HCT116 (cell line): ENCODE measurements around the gene SLFN5. TPM values are rescaled to one million over a fixed set of nuclear protein-coding genes. Genes with fewer than 3 reads are reported as not detected.

Experiments
- ATAC-seq: fragments of 200-7000 bp; cut with Tn5 transposase; 2 replicates; pipeline ENCODE4 v1.9.1; 2020; ENCODE audit warnings: mild to moderate bottlenecking, moderate library complexity
- BruUV-seq: library from RNA; stranded (reverse); fragments of 400-500 nt; replicated peaks from 2 replicates; lab custom pipeline; 2021; lab: Mats Ljungman, UMichigan
- CTCF ChIA-PET: fragments of 300-600 bp; sonication (Branson Sonifier 250); formaldehyde crosslinking; loops from one replicate; lab custom pipeline; 2021; ENCODE audit warnings: antibody characterized with exemption; lab: Charles Lee
- POLR2A ChIA-PET: fragments of 300-600, 350-600 bp; sonication (Branson Sonifier 250); formaldehyde crosslinking; loops from one replicate; lab custom pipeline; 2021; ENCODE audit warnings: antibody characterized with exemption; lab: Charles Lee
- RAD21 ChIA-PET, 2 experiments: fragments of 300-600 bp; sonication (Branson Sonifier 250); formaldehyde crosslinking; loops; one replicate each; lab custom pipeline; 2023; ENCODE audit warnings: low total read pairs in 2 of 2; ENCODE audit not compliant: uncharacterized antibody in 2 of 2, unreplicated experiment in 2 of 2, low non-redundant PET in 1 of 2; lab: Charles Lee
- DNase-seq: peaks from one replicate; pipeline ENCODE4 v3.0.0-alpha.2; 2010; ENCODE audit warnings: low read depth, low spot score
- H2AFZ ChIP-seq: fragments of 200-600 bp; shearing (Covaris generic), sonication (generic); 2 replicates; pipeline ENCODE4 v1.6.1; 2017; ENCODE audit warnings: low read depth, mixed run types, mixed read lengths, antibody characterized with exemption, low read length; ENCODE audit not compliant: poor library complexity, severe bottlenecking
- H3K27ac ChIP-seq: 2 replicates; pipeline ENCODE4 v1.5.1; 2012; ENCODE audit warnings: low read depth, low read length
- H3K27me3 ChIP-seq: fragments of 200-600 bp; sonication (generic); 2 replicates; pipeline ENCODE4 v1.6.1; 2016; ENCODE audit warnings: mixed run types, low read length, mixed read lengths; ENCODE audit not compliant: insufficient read depth
- H3K36me3 ChIP-seq, 2 experiments: fragments of 200-500 bp in 1 of 2; fragments of 200-600 bp in 1 of 2; sonication (Bioruptor generic) in 1 of 2; sonication (generic) in 1 of 2; 2 replicates each; pipeline versions ENCODE4 v1.5.1 to v1.6.1; 2014 to 2016; ENCODE audit warnings: low read length in 2 of 2, inconsistent platforms in 1 of 2, mixed read lengths in 1 of 2, mixed run types in 1 of 2; ENCODE audit not compliant: insufficient read depth in 2 of 2, control insufficient read depth in 1 of 2
- H3K4me1 ChIP-seq, 2 experiments: fragments of 200-600 bp in 1 of 2; sonication (generic) in 1 of 2; 2 replicates each; pipeline versions ENCODE4 v1.5.1 to v1.6.1; 2012 to 2017; ENCODE audit warnings: low read length in 2 of 2, inconsistent platforms in 1 of 2, mild to moderate bottlenecking in 1 of 2, mixed read lengths in 1 of 2, mixed run types in 1 of 2, moderate library complexity in 1 of 2; ENCODE audit not compliant: insufficient read depth in 2 of 2, control insufficient read depth in 1 of 2
- H3K4me2 ChIP-seq: fragments of 200-600 bp; sonication (generic); 2 replicates; pipeline ENCODE4 v1.6.1; 2017; ENCODE audit warnings: mixed run types, low read length, mixed read lengths
- H3K4me3 ChIP-seq, 2 experiments: fragments of 200-600 bp in 1 of 2; sonication (generic) in 1 of 2; replicated peaks in 1 of 2; 2 replicates each; pipeline ENCODE4 v1.5.1; 2011 to 2016; ENCODE audit warnings: low read length in 2 of 2, control low read depth in 1 of 2, low read depth in 1 of 2, mild to moderate bottlenecking in 1 of 2, mixed read lengths in 1 of 2, mixed run types in 1 of 2
- H3K79me2 ChIP-seq: fragments of 200-600 bp; sonication (generic); 2 replicates; pipeline ENCODE4 v1.6.1; 2017; ENCODE audit warnings: mild to moderate bottlenecking, mixed run types, low read length, moderate library complexity, mixed read lengths; ENCODE audit not compliant: insufficient read depth
- H3K9ac ChIP-seq: fragments of 200-600 bp; sonication (generic); 2 replicates; pipeline ENCODE4 v1.6.1; 2016; ENCODE audit warnings: low read length, mixed read lengths
- H3K9me2 ChIP-seq: fragments of 200-600 bp; sonication (generic), shearing (Covaris generic); 2 replicates; pipeline ENCODE4 v1.6.1; 2017; ENCODE audit warnings: mixed run types, mild to moderate bottlenecking, moderate library complexity; ENCODE audit not compliant: insufficient read depth
- H3K9me3 ChIP-seq, 2 experiments: fragments of 200-500 bp in 1 of 2; fragments of 200-600 bp in 1 of 2; sonication (Bioruptor generic) in 1 of 2; sonication (generic) in 1 of 2; 2 replicates each; pipeline ENCODE4 v1.6.1; 2014 to 2017; ENCODE audit warnings: low read length in 2 of 2, mixed read lengths in 2 of 2, inconsistent platforms in 1 of 2, low read depth in 1 of 2, mild to moderate bottlenecking in 1 of 2, mixed run types in 1 of 2, moderate library complexity in 1 of 2; ENCODE audit not compliant: control insufficient read depth in 1 of 2, insufficient read depth in 1 of 2
- H4K20me1 ChIP-seq: fragments of 200-600 bp; sonication (generic), shearing (Covaris generic); 2 replicates; pipeline ENCODE4 v1.6.1; 2017; ENCODE audit warnings: mixed run types, mild to moderate bottlenecking, moderate library complexity; ENCODE audit not compliant: insufficient read depth
- CBX3 ChIP-seq: IDR thresholded peaks from 2 replicates; pipeline ENCODE4 v1.6.1; 2012; ENCODE audit warnings: low read depth
- CEBPB ChIP-seq: IDR thresholded peaks from 2 replicates; pipeline ENCODE4 v1.6.1; 2012; ENCODE audit warnings: low read depth
- ELF1 ChIP-seq: IDR thresholded peaks from 2 replicates; pipeline ENCODE4 v1.6.1; 2012; ENCODE audit warnings: low read depth, borderline replicate concordance
- EZH2 ChIP-seq: fragments of 200-600 bp; sonication (generic); IDR thresholded peaks from 2 replicates; pipeline ENCODE4 v1.6.1; 2017; ENCODE audit warnings: antibody characterized with exemption, mixed run types
- FOSL1 ChIP-seq: IDR thresholded peaks from 2 replicates; pipeline ENCODE4 v1.6.1; 2012; ENCODE audit warnings: low read depth
- POLR2A ChIP-seq: IDR thresholded peaks from 2 replicates; pipeline ENCODE4 v1.7.0; 2011; ENCODE audit warnings: borderline replicate concordance; ENCODE audit not compliant: insufficient read depth, insufficient read length; ENCODE audit errors: extremely low read depth
- SP1 ChIP-seq: IDR thresholded peaks from 2 replicates; pipeline ENCODE4 v1.6.1; 2012; ENCODE audit warnings: low read depth
- SRF ChIP-seq: IDR thresholded peaks from 2 replicates; pipeline ENCODE4 v1.6.1; 2012; ENCODE audit warnings: low read depth
- TCF7L2 ChIP-seq: IDR thresholded peaks from 2 replicates; pipeline ENCODE4 v1.7.0; 2011; ENCODE audit warnings: borderline replicate concordance, inconsistent platforms; ENCODE audit not compliant: insufficient read depth, insufficient read length; ENCODE audit errors: extremely low read depth
- YY1 ChIP-seq: IDR thresholded peaks from 2 replicates; pipeline ENCODE4 v1.6.1; 2011; ENCODE audit warnings: low read length, low read depth, moderate library complexity, mild to moderate bottlenecking; ENCODE audit not compliant: insufficient replicate concordance; ENCODE audit errors: extremely low read depth
- ZFX ChIP-seq: fragments of 450-650 bp; IDR thresholded peaks from 2 replicates; pipeline ENCODE4 v1.6.1; 2017
- ZNF274 ChIP-seq: fragments of 200-500 bp; sonication (Bioruptor generic); IDR thresholded peaks from 2 replicates; pipeline ENCODE4 v1.6.1; 2014; ENCODE audit warnings: mild to moderate bottlenecking, low read depth, low read length, inconsistent platforms
- intact Hi-C: fragments of 100-400 bp; cut with micrococcal nuclease; formaldehyde crosslinking; loops from 2 replicates; pipeline ENCODE4 v1.10.0; 2022
- total RNA-seq: library from RNA; stranded (reverse); gene quantifications from one replicate; pipeline ENCODE4 v1.2.1, GENCODE V29; 2021; ENCODE audit not compliant: unreplicated experiment
- TF ChIP-seq, protein P1 (sequence below): IDR thresholded peaks from 2 replicates; pipeline ENCODE4 v1.6.1; 2012
- TF ChIP-seq, protein P2 (sequence below): IDR thresholded peaks from 2 replicates; pipeline ENCODE4 v1.6.1; 2012
- TF ChIP-seq, protein P3 (sequence below): IDR thresholded peaks from 2 replicates; pipeline ENCODE4 v1.6.1; 2011; ENCODE audit warnings: mild to moderate bottlenecking, low read length, moderate library complexity; ENCODE audit not compliant: insufficient replicate concordance; ENCODE audit errors: extremely low read depth

Gene SLFN5
- total RNA-seq, 1 experiment from 2014 or later, result 23.7 TPM

DNA sequence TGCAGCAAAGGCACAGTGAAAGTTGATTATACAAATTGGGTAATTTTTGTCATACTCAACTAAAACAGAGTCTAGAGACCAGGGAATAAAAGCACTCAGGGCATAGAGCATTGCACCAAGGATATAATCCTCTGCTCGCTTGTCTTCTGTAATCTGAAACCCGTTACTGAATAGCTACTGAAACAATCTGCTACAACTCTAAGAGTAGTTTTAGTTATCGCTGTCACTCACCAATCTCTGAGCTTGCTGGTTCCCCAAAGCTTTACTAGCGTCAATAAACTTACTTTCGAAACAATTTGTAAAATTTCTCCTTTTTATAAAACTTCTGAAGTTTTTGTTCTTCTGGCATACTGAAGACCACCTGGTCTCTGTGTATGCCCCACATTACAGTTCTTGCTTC, 25.8 kb upstream of the SLFN5 start:
- no TSS peak for BruUV-seq
- H3K79me2 ChIP-seq, result no peaks in the 10 kb centered on the region
- no peak overlapping the region for H3K4me3 ChIP-seq
- ATAC-seq (no peak), DNase-seq (no peak)
- intact Hi-C loops, result no loop called here
- CTCF ChIA-PET, result no interaction called here
- POLR2A ChIA-PET, result no interaction called here
- no peak overlapping the region for H3K4me2 ChIP-seq
- H4K20me1 ChIP-seq, result no peaks in the 10 kb centered on the region
- H3K27ac ChIP-seq, result no peak overlapping the region
- H3K36me3 ChIP-seq, result no peaks in the 10 kb centered on the region
- H3K9me3 ChIP-seq, result no peaks in the 10 kb centered on the region
- H2AFZ ChIP-seq, result no peak overlapping the region
- H3K27me3 ChIP-seq, result peaks cover 38% of the 10 kb centered on the region
- H3K9ac ChIP-seq, result no peak overlapping the region
- TF ChIP-seq POLR2A (no peak), CBX3 (no peak), FOSL1 (no peak), EZH2 (no peak), ELF1 (no peak), ZFX (no peak), SP1 (no peak), YY1 (no peak), CEBPB (no peak), SRF (no peak), ZNF274 (no peak), TCF7L2 (no peak)
- TF ChIP-seq, protein P1, sequence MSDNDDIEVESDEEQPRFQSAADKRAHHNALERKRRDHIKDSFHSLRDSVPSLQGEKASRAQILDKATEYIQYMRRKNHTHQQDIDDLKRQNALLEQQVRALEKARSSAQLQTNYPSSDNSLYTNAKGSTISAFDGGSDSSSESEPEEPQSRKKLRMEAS, result no peak
- TF ChIP-seq, protein P2, sequence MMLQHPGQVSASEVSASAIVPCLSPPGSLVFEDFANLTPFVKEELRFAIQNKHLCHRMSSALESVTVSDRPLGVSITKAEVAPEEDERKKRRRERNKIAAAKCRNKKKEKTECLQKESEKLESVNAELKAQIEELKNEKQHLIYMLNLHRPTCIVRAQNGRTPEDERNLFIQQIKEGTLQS, result no peak
- TF ChIP-seq, protein P3, sequence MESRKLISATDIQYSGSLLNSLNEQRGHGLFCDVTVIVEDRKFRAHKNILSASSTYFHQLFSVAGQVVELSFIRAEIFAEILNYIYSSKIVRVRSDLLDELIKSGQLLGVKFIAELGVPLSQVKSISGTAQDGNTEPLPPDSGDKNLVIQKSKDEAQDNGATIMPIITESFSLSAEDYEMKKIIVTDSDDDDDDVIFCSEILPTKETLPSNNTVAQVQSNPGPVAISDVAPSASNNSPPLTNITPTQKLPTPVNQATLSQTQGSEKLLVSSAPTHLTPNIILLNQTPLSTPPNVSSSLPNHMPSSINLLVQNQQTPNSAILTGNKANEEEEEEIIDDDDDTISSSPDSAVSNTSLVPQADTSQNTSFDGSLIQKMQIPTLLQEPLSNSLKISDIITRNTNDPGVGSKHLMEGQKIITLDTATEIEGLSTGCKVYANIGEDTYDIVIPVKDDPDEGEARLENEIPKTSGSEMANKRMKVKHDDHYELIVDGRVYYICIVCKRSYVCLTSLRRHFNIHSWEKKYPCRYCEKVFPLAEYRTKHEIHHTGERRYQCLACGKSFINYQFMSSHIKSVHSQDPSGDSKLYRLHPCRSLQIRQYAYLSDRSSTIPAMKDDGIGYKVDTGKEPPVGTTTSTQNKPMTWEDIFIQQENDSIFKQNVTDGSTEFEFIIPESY, result no peak
- RAD21 ChIA-PET, result no interaction called here
- no peaks in the 10 kb centered on the region for H3K4me1 ChIP-seq
- H3K9me2 ChIP-seq, result no peaks in the 10 kb centered on the region
